Mucosa of gallbladder (tissue), 1 donor: ENCODE data around the gene PROS1. TPM values are rescaled to one million over a fixed set of nuclear protein-coding genes. Genes with fewer than 3 reads are reported as not detected.
"Not testable (repeated sequence)": the region's sequence is repeated elsewhere in the genome, so short reads cannot be mapped to it uniquely, and the experiment has no call there.

Experiments
- DNase-seq: peaks from one replicate; pipeline ENCODE4 v3.0.0-alpha.2; 2020; ENCODE audit warnings: low spot score
- total RNA-seq: library from RNA; stranded (reverse); gene quantifications from one replicate; pipeline ENCODE4 v1.2.1, GENCODE V29; 2021
- donor health status: DM: no; HTN: no; CAD: no.

Gene PROS1
- total RNA-seq, 1 donor from 2014 or later = 39.0 TPM

DNA sequence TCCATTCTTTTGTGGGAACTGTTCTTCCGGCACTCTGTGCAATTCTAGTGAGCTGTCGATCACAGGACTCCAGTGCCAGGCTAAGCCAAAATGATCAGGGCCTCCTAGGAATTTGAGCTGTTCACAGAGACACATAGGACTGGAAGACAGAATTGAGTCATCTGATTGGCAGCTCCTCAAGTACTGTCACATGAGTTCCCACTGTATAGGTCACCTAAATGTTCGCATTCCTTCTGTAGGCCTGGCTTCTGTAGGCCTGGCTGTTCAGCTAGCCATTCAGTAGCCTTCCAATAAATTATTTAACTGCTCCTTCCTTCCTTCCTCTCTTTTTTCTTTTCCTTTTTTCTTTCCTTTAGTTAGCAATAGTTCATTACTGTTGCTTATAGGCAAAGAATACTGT is 4.3 kb downstream of the PROS1 start:
- DNase-seq = no peak

DNA sequence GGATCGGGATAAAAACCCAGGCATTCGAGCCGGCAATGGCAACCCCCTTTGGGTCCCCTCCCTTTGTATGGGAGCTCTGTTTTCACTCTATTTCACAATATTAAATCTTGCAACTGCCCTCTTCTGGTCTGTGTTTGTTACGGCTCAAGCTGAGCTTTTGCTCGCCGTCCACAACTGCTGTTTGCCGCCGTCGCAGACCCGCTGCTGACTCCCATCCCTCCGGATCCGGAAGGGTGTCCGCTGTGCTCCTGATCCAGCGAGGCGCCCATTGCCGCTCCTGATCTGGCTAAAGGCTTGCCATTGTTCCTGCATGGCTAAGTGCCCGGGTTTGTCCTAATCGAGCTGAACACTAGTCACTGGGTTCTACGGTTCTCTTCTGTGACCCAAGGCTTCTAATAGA is 8.6 kb downstream of the PROS1 start:
- not testable (repeated sequence) for DNase-seq

- DNase-seq = no peak
Observed at GRCh38 chr3:93962798-93963197, 10.9 kb downstream of the PROS1 start.

DNA sequence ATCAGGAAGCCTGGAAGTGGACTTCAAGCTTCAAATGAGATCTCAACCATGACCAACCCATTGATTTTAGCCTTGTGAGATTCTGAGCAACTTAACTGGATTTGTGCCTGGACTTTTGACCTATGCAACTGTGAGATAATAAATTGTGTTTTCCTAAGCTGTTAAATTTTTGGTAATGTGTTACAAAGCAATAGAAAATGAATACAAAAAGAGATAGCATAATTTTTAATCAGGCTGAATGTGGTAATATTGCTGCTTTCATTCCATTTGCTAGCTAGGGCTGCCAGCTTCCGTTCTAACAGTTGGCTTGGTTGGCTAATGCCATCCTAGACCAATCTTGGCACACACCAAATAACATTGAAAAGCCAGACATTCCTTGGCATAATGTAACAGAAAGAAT is 12.2 kb downstream of the PROS1 start:
- no peak for DNase-seq

DNA sequence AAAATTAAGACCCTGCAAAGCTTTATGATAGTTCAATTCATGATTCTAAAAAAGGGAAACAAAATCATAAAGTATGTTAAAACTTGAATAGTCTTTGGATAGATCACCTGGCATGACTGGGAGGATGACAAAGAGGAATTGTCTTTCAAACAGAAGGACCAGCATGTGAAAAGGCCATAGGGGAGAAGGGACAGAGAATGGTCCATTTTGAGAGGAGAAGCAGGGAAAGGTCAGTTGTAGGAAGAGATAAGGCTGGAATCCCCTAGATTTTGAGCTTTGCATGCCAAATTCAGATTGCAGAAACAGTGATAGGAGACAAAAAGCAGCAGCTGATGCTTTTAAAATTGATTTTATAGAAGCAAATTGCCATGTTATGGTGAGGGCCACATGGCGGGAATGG is 12.7 kb downstream of the PROS1 start:
- no peak for DNase-seq

DNA sequence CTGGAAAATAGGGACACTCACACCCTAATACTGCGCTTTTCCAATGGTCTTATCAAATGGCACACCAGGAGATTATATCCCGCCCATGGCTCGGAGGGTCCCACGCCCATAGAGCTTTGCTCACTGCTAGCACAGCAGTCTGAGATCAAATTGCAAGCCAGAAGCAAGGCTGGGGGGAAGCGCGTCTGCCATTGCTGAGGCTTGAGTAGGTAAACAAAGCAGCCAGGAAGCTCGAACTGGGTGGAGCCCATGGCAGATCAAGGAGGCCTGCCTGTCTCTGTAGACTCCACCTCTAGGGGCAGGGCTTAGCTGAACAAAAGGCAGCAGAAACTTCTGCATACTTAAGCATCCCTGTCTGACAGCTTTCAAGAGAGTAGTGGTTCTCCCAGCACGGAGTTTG is 23.7 kb downstream of the PROS1 start:
- DNase-seq = not testable (repeated sequence)

GRCh38 chr3:93937485-93937884 is 36.2 kb downstream of the PROS1 start:
- DNase-seq = not testable (repeated sequence)

GRCh38 chr3:93936549-93936948 is 37.1 kb downstream of the PROS1 start:
- no peak for DNase-seq

DNA sequence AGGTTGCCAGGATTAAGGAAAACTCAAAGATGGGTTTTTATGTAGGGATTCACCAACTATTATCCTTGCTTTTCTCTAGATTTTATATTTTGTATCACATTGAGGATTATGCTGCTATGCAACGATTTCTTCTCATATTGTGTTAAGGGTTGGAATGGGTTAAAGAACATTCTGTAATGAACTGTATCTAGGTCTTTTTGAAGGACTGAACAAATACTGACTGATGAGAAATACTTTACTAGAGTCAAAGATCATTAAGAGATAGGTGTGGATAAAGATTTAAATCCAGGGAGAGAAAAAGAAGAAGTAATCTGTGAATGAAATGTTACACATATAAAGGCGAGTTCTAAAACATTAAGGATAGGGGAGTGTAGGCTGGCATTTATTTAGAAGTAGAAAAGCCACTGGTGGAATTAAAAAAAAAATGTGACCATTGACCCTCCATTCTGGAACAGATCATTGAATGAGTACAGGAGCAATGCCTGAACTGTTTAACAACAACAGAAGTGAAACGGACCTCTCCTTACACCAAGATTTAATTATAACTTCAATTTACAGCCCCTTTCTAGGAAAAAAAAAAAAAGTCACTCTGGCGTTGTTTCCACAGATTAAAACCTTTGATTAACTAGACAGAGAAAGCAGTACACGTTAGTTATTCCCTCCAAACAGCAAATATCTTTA is 39.2 kb downstream of the PROS1 start:
- DNase-seq = no peak

GRCh38 chr3:93931597-93932229 is 42.0 kb downstream of the PROS1 start:
- DNase-seq = no peak

- no peak for DNase-seq
Observed at GRCh38 chr3:93930041-93930440, 43.7 kb downstream of the PROS1 start.

- no peak for DNase-seq
Observed at GRCh38 chr3:93926789-93927188, 46.9 kb downstream of the PROS1 start.

DNA sequence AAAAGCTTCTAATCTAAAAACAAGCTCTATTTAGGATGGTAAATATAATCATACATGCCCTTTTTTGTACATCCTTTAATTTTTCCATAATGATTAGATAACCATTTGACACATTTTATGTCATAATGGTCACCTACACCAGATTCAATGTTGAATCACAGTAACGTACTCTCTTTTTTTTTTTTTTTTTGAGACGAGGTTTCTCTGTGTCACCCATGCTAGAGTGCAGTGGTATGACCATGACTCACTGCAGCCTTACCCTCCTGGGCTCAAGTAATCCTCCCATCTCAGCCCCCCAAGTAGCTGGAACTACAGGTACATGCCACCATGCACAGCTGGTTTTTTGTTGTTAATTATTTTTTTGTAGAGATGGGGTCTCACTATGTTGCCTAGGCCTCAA is 49.2 kb downstream of the PROS1 start:
- DNase-seq = no peak

- no peak for DNase-seq
Observed at GRCh38 chr3:93923006-93923405, 50.7 kb downstream of the PROS1 start.

DNA sequence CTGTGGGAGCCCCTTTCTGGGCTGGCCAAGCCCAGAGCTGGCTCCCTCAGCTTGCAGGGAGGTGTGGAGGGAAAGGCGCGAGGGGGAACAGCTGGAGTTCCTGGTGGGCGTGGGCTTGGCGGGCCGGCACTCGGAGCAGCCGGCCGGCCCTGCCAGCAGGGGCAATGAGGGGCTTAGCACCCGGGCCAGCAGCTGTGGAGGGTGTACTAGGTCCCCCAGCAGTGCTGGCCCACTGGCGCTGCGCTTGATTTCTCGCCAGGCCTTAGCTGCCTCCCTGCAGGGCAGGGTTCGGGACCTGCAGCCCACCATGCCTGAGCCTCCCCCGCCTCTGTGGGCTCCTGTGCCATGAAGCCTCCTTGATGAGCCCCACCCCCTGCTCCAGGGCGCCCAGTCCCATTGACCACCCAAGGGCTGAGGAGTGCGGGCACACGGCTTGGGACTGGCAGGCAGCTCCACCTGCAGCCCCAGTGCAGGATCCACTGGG is 56.1 kb downstream of the PROS1 start:
- not testable (repeated sequence) for DNase-seq

DNA sequence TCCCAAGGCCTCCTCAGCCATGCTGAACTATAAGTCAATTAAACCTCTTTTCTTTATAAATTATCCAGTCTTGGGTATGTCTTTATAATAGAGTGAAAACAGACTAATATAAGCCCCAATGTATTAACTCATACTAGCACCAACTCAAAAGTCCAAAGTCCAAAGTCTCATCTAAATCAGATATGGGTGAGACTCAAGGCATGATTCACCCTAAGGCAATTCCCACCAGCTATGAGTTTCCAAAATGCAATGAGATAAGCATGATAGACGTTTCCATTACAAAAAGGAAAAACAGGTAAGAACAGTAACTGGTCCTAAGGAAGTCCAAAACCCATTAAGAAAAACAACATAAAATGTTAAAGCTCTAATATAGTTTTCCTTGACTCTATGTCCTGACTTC is 60.1 kb downstream of the PROS1 start:
- not testable (repeated sequence) for DNase-seq

- no peak for DNase-seq
Observed at GRCh38 chr3:93911206-93911605, 62.5 kb downstream of the PROS1 start.

DNA sequence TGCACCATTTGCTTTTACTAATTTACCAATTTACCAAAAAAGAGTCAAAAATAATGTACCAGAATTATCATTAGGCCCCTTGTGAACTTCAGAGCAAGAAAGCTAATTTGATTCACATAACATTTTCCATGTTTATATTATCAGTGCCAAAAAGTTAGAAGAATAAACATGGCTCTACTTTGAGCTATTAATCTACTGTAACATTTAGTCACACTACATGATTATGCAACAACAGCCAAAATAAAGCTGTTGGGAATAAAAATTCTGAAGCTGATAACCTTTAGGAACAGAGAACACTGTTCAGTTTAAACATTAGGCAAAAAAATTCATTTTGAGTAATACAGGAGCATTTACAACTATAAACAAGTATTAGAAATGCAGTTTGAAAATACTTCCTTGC is 63.6 kb downstream of the PROS1 start:
- no peak for DNase-seq

- no peak for DNase-seq
Observed at GRCh38 chr3:93907132-93907531, 66.6 kb downstream of the PROS1 start.

GRCh38 chr3:93906245-93906644 is 67.5 kb downstream of the PROS1 start:
- no peak for DNase-seq

GRCh38 chr3:93904568-93904967 is 69.1 kb downstream of the PROS1 start:
- no peak for DNase-seq

DNA sequence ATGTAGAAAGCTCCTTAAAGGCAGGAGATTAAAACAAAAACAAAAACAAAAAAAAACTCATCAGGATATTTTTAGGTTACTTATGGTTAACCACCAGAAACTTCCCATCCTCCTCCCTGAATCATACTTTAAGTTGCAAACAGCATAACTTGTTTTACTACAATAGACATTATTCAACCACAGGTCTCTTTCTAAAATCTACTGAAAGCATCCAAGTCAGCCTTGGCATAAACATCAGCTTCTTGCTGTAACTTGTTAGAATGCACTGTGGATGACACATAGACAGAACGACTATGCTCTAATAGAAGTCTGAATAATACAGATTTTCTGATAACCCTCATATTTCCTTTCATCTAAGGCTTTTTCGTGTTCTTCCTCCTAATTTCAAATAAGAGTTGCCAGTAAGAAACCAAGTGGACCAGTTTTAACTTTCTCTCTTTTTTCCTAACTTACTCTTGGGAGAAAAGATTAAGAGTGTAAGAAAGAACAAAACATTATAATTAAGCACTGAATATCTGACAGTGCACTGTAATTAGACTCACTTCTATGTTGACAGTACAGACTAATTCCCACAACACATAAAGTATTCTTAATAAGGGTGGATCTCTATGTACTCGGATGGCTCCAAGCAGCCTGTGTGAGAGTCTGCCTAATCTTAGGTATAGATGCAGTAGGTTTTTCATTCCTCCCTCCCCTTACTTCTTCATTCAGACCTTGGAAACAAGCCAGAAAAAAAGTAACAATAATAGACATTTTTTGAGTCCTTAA is 95.3 kb downstream of the PROS1 start:
- DNase-seq = not testable (repeated sequence)

- not testable (repeated sequence) for DNase-seq
Observed at GRCh38 chr3:93877427-93877826, 96.3 kb downstream of the PROS1 start.
